H1 (cell line): ENCODE data around the gene CSRNP3. TPM values are rescaled to one million over a fixed set of nuclear protein-coding genes. Genes with fewer than 3 reads are reported as not detected.

Source experiments
- EZH2 ChIP-seq: fragments of 200-600 bp; sonication (generic); IDR thresholded peaks from 2 replicates; pipeline ENCODE4 v1.7.1; 2012; ENCODE audit warnings: low read depth, mild to moderate bottlenecking, moderate library complexity, low read length, inconsistent platforms; ENCODE audit not compliant: severe bottlenecking
- SAP30 ChIP-seq: fragments of 300-600 bp; sonication (generic); IDR thresholded peaks from 2 replicates; pipeline ENCODE4 v1.7.1; 2012; ENCODE audit warnings: low read length, moderate library complexity, mild to moderate bottlenecking, inconsistent platforms; ENCODE audit not compliant: insufficient read depth, insufficient replicate concordance
- TCF12 ChIP-seq: IDR thresholded peaks from 2 replicates; pipeline ENCODE4 v1.6.1; 2011; ENCODE audit warnings: low read depth, mild to moderate bottlenecking, low read length
- polyA plus RNA-seq, 7 experiments: library from polyadenylated mRNA; depleted of rRNA in 3 of 7; stranded (reverse) in 5 of 7; unstranded in 2 of 7; fragments of >200 nt in 5 of 7; fragments of 200-250 nt in 2 of 7; gene quantifications; 1 replicate in 5 of 7; 2 replicates in 1 of 7; 4 replicates in 1 of 7; pipeline versions ENCODE4 v1.2.1 to v1.2.3, GENCODE V29; 2011 to 2013; ENCODE audit warnings: missing spikeins in 2 of 7, mixed read lengths in 2 of 7
- total RNA-seq: library from RNA; stranded (reverse); fragmentation: NEBNext Ultra II Directional; extraction: Animal tissue kit (Norgen Biotek cat#: 25700); gene quantifications from 2 replicates; pipeline ENCODE4 v1.2.1, GENCODE V29; 2021
- TF ChIP-seq, protein P1 (sequence below): fragments of 300-600 bp; sonication (generic); IDR thresholded peaks from 2 replicates; pipeline ENCODE4 v1.7.1; 2012; ENCODE audit warnings: low read length, moderate library complexity, mild to moderate bottlenecking, inconsistent platforms; ENCODE audit not compliant: insufficient replicate concordance
- TF ChIP-seq, protein P2 (sequence below): IDR thresholded peaks from 2 replicates; pipeline ENCODE4 v1.6.1; 2012; ENCODE audit warnings: low read length, inconsistent platforms
- TF ChIP-seq, protein P3 (sequence below): IDR thresholded peaks from 2 replicates; pipeline ENCODE4 v1.6.1; 2012; ENCODE audit warnings: inconsistent platforms
- TF ChIP-seq, protein P4 (sequence below): IDR thresholded peaks from 2 replicates; pipeline ENCODE4 v1.6.1; 2011; ENCODE audit warnings: low read length, improper control_type of control experiment

The CSRNP3 gene
- total and polyA plus RNA-seq, 2 of the 8 experiments (the other 6 are each of a cell fraction or from before 2014, with no cell fraction given), result 1.3 to 6.5 TPM

DNA sequence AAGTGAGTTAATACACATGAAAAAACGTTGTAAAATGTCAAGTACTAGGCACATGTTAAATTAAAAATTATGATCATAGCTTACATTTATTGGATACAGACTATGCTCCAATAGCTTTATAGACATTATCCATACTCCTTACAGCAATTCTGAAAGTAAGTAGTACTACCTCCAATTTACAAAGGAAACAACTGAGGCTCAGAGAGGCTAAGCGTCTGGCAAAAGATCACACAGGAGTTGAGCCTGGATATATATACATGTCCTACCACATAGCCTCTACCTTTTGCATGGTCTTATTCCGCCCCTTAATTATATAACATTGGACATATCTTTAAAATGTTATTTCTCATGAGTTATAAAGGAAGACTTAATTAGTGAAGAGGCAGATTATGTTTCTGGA lies 127.3 kb downstream of the CSRNP3 start (continued):
- TF ChIP-seq, protein P1, sequence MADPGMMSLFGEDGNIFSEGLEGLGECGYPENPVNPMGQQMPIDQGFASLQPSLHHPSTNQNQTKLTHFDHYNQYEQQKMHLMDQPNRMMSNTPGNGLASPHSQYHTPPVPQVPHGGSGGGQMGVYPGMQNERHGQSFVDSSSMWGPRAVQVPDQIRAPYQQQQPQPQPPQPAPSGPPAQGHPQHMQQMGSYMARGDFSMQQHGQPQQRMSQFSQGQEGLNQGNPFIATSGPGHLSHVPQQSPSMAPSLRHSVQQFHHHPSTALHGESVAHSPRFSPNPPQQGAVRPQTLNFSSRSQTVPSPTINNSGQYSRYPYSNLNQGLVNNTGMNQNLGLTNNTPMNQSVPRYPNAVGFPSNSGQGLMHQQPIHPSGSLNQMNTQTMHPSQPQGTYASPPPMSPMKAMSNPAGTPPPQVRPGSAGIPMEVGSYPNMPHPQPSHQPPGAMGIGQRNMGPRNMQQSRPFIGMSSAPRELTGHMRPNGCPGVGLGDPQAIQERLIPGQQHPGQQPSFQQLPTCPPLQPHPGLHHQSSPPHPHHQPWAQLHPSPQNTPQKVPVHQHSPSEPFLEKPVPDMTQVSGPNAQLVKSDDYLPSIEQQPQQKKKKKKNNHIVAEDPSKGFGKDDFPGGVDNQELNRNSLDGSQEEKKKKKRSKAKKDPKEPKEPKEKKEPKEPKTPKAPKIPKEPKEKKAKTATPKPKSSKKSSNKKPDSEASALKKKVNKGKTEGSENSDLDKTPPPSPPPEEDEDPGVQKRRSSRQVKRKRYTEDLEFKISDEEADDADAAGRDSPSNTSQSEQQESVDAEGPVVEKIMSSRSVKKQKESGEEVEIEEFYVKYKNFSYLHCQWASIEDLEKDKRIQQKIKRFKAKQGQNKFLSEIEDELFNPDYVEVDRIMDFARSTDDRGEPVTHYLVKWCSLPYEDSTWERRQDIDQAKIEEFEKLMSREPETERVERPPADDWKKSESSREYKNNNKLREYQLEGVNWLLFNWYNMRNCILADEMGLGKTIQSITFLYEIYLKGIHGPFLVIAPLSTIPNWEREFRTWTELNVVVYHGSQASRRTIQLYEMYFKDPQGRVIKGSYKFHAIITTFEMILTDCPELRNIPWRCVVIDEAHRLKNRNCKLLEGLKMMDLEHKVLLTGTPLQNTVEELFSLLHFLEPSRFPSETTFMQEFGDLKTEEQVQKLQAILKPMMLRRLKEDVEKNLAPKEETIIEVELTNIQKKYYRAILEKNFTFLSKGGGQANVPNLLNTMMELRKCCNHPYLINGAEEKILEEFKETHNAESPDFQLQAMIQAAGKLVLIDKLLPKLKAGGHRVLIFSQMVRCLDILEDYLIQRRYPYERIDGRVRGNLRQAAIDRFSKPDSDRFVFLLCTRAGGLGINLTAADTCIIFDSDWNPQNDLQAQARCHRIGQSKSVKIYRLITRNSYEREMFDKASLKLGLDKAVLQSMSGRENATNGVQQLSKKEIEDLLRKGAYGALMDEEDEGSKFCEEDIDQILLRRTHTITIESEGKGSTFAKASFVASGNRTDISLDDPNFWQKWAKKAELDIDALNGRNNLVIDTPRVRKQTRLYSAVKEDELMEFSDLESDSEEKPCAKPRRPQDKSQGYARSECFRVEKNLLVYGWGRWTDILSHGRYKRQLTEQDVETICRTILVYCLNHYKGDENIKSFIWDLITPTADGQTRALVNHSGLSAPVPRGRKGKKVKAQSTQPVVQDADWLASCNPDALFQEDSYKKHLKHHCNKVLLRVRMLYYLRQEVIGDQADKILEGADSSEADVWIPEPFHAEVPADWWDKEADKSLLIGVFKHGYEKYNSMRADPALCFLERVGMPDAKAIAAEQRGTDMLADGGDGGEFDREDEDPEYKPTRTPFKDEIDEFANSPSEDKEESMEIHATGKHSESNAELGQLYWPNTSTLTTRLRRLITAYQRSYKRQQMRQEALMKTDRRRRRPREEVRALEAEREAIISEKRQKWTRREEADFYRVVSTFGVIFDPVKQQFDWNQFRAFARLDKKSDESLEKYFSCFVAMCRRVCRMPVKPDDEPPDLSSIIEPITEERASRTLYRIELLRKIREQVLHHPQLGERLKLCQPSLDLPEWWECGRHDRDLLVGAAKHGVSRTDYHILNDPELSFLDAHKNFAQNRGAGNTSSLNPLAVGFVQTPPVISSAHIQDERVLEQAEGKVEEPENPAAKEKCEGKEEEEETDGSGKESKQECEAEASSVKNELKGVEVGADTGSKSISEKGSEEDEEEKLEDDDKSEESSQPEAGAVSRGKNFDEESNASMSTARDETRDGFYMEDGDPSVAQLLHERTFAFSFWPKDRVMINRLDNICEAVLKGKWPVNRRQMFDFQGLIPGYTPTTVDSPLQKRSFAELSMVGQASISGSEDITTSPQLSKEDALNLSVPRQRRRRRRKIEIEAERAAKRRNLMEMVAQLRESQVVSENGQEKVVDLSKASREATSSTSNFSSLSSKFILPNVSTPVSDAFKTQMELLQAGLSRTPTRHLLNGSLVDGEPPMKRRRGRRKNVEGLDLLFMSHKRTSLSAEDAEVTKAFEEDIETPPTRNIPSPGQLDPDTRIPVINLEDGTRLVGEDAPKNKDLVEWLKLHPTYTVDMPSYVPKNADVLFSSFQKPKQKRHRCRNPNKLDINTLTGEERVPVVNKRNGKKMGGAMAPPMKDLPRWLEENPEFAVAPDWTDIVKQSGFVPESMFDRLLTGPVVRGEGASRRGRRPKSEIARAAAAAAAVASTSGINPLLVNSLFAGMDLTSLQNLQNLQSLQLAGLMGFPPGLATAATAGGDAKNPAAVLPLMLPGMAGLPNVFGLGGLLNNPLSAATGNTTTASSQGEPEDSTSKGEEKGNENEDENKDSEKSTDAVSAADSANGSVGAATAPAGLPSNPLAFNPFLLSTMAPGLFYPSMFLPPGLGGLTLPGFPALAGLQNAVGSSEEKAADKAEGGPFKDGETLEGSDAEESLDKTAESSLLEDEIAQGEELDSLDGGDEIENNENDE, result no peak
- TF ChIP-seq EZH2 (no peak), TCF12 (no peak), SAP30 (no peak)
- TF ChIP-seq, protein P2, sequence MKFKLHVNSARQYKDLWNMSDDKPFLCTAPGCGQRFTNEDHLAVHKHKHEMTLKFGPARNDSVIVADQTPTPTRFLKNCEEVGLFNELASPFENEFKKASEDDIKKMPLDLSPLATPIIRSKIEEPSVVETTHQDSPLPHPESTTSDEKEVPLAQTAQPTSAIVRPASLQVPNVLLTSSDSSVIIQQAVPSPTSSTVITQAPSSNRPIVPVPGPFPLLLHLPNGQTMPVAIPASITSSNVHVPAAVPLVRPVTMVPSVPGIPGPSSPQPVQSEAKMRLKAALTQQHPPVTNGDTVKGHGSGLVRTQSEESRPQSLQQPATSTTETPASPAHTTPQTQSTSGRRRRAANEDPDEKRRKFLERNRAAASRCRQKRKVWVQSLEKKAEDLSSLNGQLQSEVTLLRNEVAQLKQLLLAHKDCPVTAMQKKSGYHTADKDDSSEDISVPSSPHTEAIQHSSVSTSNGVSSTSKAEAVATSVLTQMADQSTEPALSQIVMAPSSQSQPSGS, result no peak
- TF ChIP-seq, protein P3, sequence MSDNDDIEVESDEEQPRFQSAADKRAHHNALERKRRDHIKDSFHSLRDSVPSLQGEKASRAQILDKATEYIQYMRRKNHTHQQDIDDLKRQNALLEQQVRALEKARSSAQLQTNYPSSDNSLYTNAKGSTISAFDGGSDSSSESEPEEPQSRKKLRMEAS, result no peak
- TF ChIP-seq, protein P4, sequence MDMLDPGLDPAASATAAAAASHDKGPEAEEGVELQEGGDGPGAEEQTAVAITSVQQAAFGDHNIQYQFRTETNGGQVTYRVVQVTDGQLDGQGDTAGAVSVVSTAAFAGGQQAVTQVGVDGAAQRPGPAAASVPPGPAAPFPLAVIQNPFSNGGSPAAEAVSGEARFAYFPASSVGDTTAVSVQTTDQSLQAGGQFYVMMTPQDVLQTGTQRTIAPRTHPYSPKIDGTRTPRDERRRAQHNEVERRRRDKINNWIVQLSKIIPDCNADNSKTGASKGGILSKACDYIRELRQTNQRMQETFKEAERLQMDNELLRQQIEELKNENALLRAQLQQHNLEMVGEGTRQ, result no peak
